ENCODE data around the gene NACC2. TPM values are rescaled to one million over a fixed set of nuclear protein-coding genes. Genes with fewer than 3 reads are reported as not detected.

The NACC2 gene
- total RNA-seq, 1 donor from 2014 or later = 8.1 TPM

- Mint-ChIP-seq H3K27me3 (ENCODE audit: low read depth) (peaks cover 10% of the 10 kb centered on the region), H3K9me3 (peaks cover 5% of the 10 kb centered on the region), H3K4me1 (no peaks in the 10 kb centered on the region), H3K4me3 (peak overlapping the region; percentile 81), H3K27ac (ENCODE audit: unreplicated experiment) (no peak overlapping the region), H3K36me3 (ENCODE audit: low read depth) (no peaks in the 10 kb centered on the region)
- peak; percentile 85 for DNase-seq (ENCODE audit: low read depth, low spot score)
- TF ChIP-seq CTCF (conservative IDR thresholded peaks at IDR 0.05) = peak; percentile 97
Observed at GRCh38 chr9:136122425-136123383, 27.6 kb upstream of the NACC2 start.

GRCh38 chr9:136121801-136122200 lies 26.7 kb upstream of the NACC2 start:
- Mint-ChIP-seq H3K27me3 (ENCODE audit: low read depth) (peaks cover 6% of the 10 kb centered on the region), H3K36me3 (ENCODE audit: low read depth) (no peaks in the 10 kb centered on the region), H3K4me3 (peak overlapping the region; percentile 81), H3K9me3 (peaks cover 5% of the 10 kb centered on the region), H3K27ac (ENCODE audit: unreplicated experiment) (no peak overlapping the region), H3K4me1 (no peaks in the 10 kb centered on the region)
- DNase-seq (ENCODE audit: low read depth, low spot score) = no peak
- TF ChIP-seq CTCF (conservative IDR thresholded peaks at IDR 0.05) = no peak

GRCh38 chr9:136120438-136120844 lies 25.4 kb upstream of the NACC2 start:
- Mint-ChIP-seq H3K4me3 (peak overlapping the region; percentile 15), H3K36me3 (ENCODE audit: low read depth) (no peaks in the 10 kb centered on the region), H3K9me3 (peaks cover 5% of the 10 kb centered on the region), H3K4me1 (no peaks in the 10 kb centered on the region), H3K27me3 (ENCODE audit: low read depth) (peaks cover 6% of the 10 kb centered on the region), H3K27ac (ENCODE audit: unreplicated experiment) (no peak overlapping the region)
- no peak for DNase-seq (ENCODE audit: low read depth, low spot score)
- no peak for TF ChIP-seq CTCF (conservative IDR thresholded peaks at IDR 0.05)

DNA sequence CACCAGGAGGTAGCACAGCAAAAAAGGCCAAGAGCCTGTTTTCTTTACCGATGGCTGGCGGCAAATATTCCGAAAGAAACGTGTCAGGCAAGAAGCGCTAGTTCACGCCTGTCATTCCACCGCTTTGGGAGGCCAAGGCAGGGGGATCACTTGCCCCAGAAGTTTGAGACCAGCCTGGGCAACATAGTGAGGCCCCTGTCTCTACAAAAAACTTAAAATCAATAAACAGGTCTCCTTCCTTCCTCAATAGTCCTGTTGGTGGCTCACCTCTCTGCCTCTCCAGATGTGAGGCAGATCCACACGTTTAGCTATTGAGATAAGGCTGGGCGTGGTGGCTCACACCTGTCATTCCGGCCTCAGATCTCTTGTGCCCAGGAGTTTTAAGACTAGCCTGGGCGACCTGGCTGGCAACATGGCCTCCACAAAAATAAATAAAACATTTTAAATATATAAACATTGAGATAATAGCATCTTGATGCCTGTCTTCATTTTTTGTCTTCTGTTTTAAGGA lies 24.8 kb upstream of the NACC2 start:
- H3K4me3 Mint-ChIP-seq = peak overlapping the region; percentile 79
- H3K4me1 Mint-ChIP-seq = no peaks in the 10 kb centered on the region
- no peak for DNase-seq (ENCODE audit: low read depth, low spot score)
- peaks cover 2% of the 10 kb centered on the region for H3K9me3 Mint-ChIP-seq
- TF ChIP-seq CTCF (conservative IDR thresholded peaks at IDR 0.05) = no peak
- no peaks in the 10 kb centered on the region for H3K36me3 Mint-ChIP-seq (ENCODE audit: low read depth)
- H3K27ac Mint-ChIP-seq (ENCODE audit: unreplicated experiment) = no peak overlapping the region
- peaks cover 5% of the 10 kb centered on the region for H3K27me3 Mint-ChIP-seq (ENCODE audit: low read depth)

DNA sequence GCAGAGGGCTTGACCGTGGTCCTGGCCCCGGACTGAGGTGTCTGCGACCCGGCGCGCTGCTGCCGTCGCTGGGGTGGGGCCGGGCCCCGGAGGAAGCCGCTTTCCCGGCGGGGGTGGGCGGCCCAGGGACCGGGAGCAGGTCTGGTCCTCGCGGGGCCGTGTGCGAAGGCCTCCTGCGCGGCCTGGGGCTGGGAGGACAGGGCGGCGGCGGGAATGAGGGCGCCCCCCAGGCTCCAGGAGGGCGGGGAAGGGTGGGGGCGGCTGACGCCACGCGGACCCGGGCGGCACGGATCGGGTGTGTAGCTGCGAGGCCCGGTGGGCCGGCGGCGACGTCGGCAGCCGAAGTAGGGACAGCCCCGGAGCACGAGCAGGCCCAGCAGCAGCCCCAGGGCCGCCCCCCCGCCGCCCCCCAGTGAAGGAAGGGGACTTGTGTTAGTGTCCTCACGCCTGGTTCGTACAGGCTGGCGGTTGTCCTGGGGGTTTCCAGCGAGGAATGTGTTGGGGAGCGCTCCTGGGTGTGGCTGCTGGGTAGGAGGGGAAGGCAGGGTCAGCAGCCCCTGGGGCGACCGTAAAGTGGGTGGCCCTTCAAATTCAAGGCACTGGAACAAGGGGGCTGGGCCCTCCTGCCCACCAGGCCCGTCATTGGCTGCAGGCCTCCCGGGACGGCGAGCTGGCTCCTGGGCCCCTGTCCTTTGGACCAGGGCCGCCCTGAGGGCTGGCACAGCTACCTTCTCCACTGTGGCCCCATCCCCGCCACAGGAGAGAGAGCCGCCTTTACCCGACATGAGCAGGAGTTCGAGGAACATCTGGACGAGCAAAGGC lies 24.2 kb upstream of the NACC2 start:
- Mint-ChIP-seq H3K4me3 (peak overlapping the region; percentile 85), H3K27ac (ENCODE audit: unreplicated experiment) (no peak overlapping the region), H3K9me3 (no peaks in the 10 kb centered on the region), H3K27me3 (ENCODE audit: low read depth) (peaks cover 2% of the 10 kb centered on the region), H3K4me1 (no peaks in the 10 kb centered on the region), H3K36me3 (ENCODE audit: low read depth) (no peaks in the 10 kb centered on the region)
- TF ChIP-seq CTCF (conservative IDR thresholded peaks at IDR 0.05) = no peak
- DNase-seq (ENCODE audit: low read depth, low spot score) = no peak

All from neural crest cell (in vitro differentiated cells).